Activated naive CD8-positive, alpha-beta T cell treated with anti-CD3 and anti-CD28 coated beads, Interleukin-2, amount 10 ng/mL, durations not matched to agents 7 days and 5 days (primary cell): ENCODE measurements around the gene CLTC. TPM values are rescaled to one million over a fixed set of nuclear protein-coding genes. Genes with fewer than 3 reads are reported as not detected.

Source experiments
- ATAC-seq: fragments of 150-1000 bp; cut with Tn5 transposase; one replicate; pipeline ENCODE4 v1.10.0; 2021; ENCODE audit warnings: low read depth, moderate library complexity
- POLR2A ChIA-PET: fragments of 350-600 bp; sonication (Branson Sonifier 250); formaldehyde crosslinking; loops from one replicate; lab custom pipeline; 2021; ENCODE audit warnings: antibody characterized with exemption; lab: Charles Lee
- DNase-seq: peaks from one replicate; pipeline ENCODE4 v3.0.0; 2021
- H3K27ac Mint-ChIP-seq: one replicate; pipeline ENCODE4 v1.8.0; 2022; ENCODE audit warnings: mild to moderate bottlenecking, mixed read lengths
- H3K27me3 Mint-ChIP-seq: one replicate; pipeline ENCODE4 v1.8.0; 2022; ENCODE audit warnings: mild to moderate bottlenecking, moderate library complexity, mixed read lengths
- H3K36me3 Mint-ChIP-seq: one replicate; pipeline ENCODE4 v1.8.0; 2021; ENCODE audit warnings: mild to moderate bottlenecking, mixed read lengths
- H3K4me1 Mint-ChIP-seq: one replicate; pipeline ENCODE4 v1.8.0; 2021; ENCODE audit warnings: mixed read lengths
- H3K4me3 Mint-ChIP-seq: one replicate; pipeline ENCODE4 v1.8.0; 2022; ENCODE audit warnings: mild to moderate bottlenecking, moderate library complexity, mixed read lengths
- H3K9me3 Mint-ChIP-seq: one replicate; pipeline ENCODE4 v1.8.0; 2021; ENCODE audit warnings: mixed read lengths
- total RNA-seq, 2 experiments: library from RNA; stranded (reverse); gene quantifications; one replicate each; pipeline ENCODE4 v1.2.3, GENCODE V29; 2021

The CLTC gene
- total RNA-seq, 2 experiments from 2014 or later, result 115 to 117 TPM

DNA sequence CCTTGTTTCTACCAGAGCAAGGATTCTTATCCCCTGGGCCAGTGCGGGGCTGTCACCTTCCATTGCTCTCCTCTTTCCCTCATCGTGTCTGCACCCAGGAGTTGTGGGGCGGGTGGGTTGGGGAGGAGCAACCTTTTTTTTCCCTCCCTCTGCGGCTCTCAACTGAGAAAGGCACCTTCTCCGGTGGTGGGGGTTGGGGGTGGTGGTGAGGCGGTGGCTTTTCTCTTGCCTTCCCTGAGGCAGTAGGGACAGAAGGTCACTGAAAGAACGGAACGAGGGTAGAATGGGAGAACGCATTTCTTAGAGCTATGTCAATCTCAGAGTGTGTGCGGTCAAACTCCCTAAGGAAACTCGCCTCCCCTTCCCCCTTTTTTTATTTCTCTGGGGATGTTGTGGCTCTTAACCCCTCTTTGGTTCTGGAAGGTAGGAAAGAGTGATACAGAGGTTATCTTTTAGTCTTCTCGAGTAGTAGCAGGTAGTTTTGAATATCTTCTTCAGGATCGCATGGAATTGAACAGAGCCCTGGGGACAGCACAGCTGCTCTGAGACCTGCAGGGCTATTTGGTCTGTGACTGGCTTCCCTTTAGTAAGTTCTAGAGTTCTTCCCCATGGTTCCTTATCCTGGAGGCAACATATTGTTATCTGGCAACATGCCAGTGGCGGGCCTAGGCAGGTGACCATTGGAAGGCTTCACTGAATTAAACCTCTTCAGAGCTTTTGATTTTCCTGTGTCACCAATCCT is 994 bp downstream of the CLTC start:
- Mint-ChIP-seq H3K27ac (peak overlapping the region; percentile 99), H3K27me3 (no peaks in the 10 kb centered on the region), H3K36me3 (peaks cover 13% of the 10 kb centered on the region), H3K9me3 (no peaks in the 10 kb centered on the region), H3K4me1 (peaks cover 40% of the 10 kb centered on the region), H3K4me3 (peak overlapping the region; percentile 99)
- peak; percentile 2 for ATAC-seq
- peak; percentile 48 for DNase-seq
- POLR2A ChIA-PET, result interaction anchor here (0.6 to 2.2 kb wide), 7 partner anchors 19 to 273 kb away, joined by 3 to 20 read pairs (median 3); partner anchors contain the start of genes PTRH2 and VMP1

DNA sequence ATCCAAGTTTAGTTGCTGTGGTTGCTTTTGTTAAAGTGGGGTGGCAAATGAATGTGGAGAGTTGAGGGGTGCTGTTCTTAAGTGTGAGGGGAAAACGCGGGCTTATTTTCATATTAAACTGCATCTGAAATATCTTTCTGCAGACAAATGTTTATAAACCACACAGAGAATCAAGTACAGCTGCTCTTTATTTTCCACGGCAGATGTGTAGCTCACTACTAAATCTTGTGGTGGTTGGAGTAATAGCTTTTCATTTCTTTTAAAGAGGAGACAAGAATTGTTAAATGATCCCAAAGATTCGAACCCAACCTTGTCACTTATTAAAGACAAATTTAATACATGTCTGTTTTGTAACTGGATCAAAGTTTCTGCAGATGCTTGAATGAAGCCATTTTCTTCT is 2.1 kb downstream of the CLTC start:
- POLR2A ChIA-PET, result interaction anchor here (1.0 kb wide), 1 partner anchor 56 kb away, joined by 3 read pairs; the partner anchor contains the start of gene DHX40
- no peak for DNase-seq
- H3K4me3 Mint-ChIP-seq, result peak overlapping the region; percentile 99
- ATAC-seq, result no peak
- H3K9me3 Mint-ChIP-seq, result no peaks in the 10 kb centered on the region
- H3K4me1 Mint-ChIP-seq, result peaks cover 43% of the 10 kb centered on the region
- no peaks in the 10 kb centered on the region for H3K27me3 Mint-ChIP-seq
- H3K27ac Mint-ChIP-seq, result no peak overlapping the region
- peaks cover 13% of the 10 kb centered on the region for H3K36me3 Mint-ChIP-seq

DNA sequence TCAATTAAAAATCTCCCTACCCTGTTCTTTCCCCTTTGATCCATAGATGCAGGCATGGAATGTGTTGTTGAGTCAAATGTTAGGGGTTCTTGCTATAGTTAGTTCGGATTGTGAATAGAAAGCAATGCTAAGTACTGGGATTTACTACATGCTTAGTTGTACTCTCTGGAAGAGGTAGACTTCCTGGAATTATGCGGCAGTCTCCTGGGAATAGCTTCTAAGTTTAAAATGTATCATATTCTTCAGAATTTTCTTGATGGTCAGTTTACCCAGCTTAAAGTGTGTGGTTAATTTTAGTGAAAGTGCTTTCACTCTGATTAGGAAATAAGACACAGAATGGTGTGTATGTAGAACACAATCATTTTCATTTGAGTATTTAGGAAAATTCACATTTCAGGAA is 3.5 kb downstream of the CLTC start:
- no peaks in the 10 kb centered on the region for H3K9me3 Mint-ChIP-seq
- H3K27me3 Mint-ChIP-seq, result no peaks in the 10 kb centered on the region
- H3K4me1 Mint-ChIP-seq, result peaks cover 36% of the 10 kb centered on the region
- no peak for ATAC-seq
- DNase-seq, result no peak
- POLR2A ChIA-PET, result interaction anchor here (0.8 kb wide), 1 partner anchor 14 kb away, joined by 3 read pairs; no protein-coding TSS in a partner anchor
- H3K27ac Mint-ChIP-seq, result no peak overlapping the region
- peaks cover 15% of the 10 kb centered on the region for H3K36me3 Mint-ChIP-seq
- H3K4me3 Mint-ChIP-seq, result no peak overlapping the region

DNA sequence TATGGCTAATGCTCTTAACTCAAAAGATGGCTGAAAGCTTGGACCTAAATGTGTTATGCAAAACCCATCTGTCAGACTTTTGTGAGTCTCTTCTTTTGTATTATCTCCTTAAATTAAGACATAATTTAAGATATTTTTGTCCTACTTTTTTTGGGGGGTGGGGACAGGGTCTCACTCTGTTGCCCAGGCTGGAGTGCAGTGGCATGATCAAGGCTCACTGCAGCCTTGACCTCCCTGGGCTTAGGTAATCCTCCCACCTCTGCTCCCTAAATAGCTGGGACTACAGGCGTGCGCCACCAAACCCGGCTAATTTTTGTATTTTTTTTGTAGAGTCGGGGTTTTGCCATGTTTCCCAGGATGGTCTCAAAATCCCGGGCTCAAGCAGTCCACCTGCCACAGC is 7.1 kb downstream of the CLTC start:
- Mint-ChIP-seq H3K27ac (no peak overlapping the region), H3K27me3 (no peaks in the 10 kb centered on the region), H3K36me3 (peaks cover 33% of the 10 kb centered on the region), H3K4me3 (no peak overlapping the region), H3K4me1 (peaks cover 36% of the 10 kb centered on the region), H3K9me3 (no peaks in the 10 kb centered on the region)
- POLR2A ChIA-PET, result no interaction called here
- DNase-seq (no peak), ATAC-seq (no peak)

DNA sequence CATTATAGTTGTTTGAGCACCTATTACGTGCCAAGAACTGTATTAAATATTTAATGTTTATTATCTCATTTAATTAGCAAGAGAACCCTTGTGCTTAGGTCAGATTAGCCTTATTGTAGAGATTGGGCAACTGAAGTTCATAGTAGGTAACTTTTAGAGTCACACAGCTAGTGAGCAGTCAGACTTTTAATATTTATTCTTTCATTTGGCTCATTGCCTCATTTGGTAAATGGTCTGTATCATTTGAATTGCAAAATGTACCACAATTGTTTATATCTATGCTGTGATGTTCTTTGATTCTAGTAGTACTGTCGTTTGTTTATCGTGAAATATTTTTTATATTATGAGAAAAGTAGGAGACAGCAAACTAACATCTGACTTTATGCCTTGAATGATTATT is 7.6 kb downstream of the CLTC start:
- H3K4me1 Mint-ChIP-seq, result peaks cover 35% of the 10 kb centered on the region
- POLR2A ChIA-PET, result interaction anchor here (0.5 kb wide), 1 partner anchor 14 kb away, joined by 3 read pairs; no protein-coding TSS in a partner anchor
- peaks cover 32% of the 10 kb centered on the region for H3K36me3 Mint-ChIP-seq
- no peak overlapping the region for H3K27ac Mint-ChIP-seq
- H3K4me3 Mint-ChIP-seq, result no peak overlapping the region
- DNase-seq (no peak), ATAC-seq (no peak)
- H3K27me3 Mint-ChIP-seq, result no peaks in the 10 kb centered on the region
- no peaks in the 10 kb centered on the region for H3K9me3 Mint-ChIP-seq

DNA sequence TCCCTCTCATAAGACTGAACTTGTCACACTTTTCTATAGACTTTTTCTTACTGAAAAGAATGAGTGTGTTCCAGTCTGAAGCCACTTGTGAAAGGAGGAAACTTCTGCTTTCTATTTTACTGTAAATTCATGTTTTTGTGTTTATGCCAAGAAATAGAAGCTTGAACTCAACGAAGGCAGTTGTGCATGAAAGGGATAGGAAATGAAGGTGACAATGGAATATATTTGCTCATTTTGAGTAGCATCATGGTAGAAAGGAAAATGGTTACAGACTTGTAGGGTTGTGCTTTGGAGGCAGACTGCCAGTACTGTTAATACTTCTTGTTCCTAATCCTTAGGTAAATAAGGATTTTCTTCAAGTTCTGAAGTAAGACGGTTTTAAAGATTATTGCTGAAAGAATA is 8.1 kb downstream of the CLTC start:
- POLR2A ChIA-PET, result interaction anchor here (0.5 kb wide), 1 partner anchor 13 kb away, joined by 3 read pairs; no protein-coding TSS in a partner anchor
- Mint-ChIP-seq H3K27ac (no peak overlapping the region), H3K4me1 (peaks cover 33% of the 10 kb centered on the region), H3K27me3 (no peaks in the 10 kb centered on the region), H3K4me3 (no peak overlapping the region), H3K9me3 (no peaks in the 10 kb centered on the region), H3K36me3 (peaks cover 31% of the 10 kb centered on the region)
- ATAC-seq (no peak), DNase-seq (no peak)

DNA sequence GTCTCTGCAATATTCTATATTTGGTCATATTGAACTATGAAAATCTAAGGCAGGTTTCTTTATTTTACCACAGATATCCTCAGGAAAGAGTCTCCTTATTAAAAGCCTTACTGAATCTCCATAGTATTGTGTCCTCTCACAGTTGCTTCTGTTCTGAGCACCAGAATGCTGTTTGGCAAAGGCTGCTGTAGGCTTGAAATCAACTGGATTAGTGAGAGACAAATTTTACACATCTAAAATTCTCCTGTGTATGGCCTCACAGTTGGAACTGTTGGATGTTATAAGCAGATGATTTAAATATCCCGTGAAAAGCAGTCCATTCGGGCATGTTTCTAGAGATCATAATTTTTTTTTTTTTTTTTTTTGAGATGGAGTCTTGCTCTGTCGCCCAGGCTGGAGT is 9.5 kb downstream of the CLTC start:
- ATAC-seq (no peak), DNase-seq (no peak)
- peaks cover 28% of the 10 kb centered on the region for H3K36me3 Mint-ChIP-seq
- H3K27me3 Mint-ChIP-seq, result no peaks in the 10 kb centered on the region
- H3K4me1 Mint-ChIP-seq, result peaks cover 34% of the 10 kb centered on the region
- H3K9me3 Mint-ChIP-seq, result no peaks in the 10 kb centered on the region
- no peak overlapping the region for H3K4me3 Mint-ChIP-seq
- no peak overlapping the region for H3K27ac Mint-ChIP-seq
- POLR2A ChIA-PET, result no interaction called here

DNA sequence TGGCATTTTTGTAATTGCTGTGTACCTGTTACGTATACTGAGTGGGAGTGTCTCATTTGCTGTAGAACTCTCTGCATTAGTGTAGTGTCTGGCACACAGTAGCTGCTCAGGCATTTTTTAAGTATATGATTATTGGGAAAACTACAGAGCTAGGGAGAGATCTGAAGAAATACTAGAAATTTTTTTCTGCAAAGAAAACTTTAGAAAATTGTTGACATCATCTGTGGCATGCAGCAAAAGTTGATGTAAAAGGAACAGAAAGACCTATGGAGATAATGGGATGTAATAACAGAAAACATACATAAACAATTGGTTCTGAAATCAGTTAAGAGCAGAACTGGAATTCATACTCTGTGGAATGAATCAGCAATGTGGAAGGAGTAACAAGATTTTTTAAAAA is 11.6 kb downstream of the CLTC start:
- Mint-ChIP-seq H3K27me3 (no peaks in the 10 kb centered on the region), H3K27ac (no peak overlapping the region), H3K4me3 (no peak overlapping the region), H3K36me3 (peaks cover 25% of the 10 kb centered on the region), H3K9me3 (no peaks in the 10 kb centered on the region), H3K4me1 (peaks cover 38% of the 10 kb centered on the region)
- ATAC-seq (no peak), DNase-seq (no peak)
- POLR2A ChIA-PET, result no interaction called here

DNA sequence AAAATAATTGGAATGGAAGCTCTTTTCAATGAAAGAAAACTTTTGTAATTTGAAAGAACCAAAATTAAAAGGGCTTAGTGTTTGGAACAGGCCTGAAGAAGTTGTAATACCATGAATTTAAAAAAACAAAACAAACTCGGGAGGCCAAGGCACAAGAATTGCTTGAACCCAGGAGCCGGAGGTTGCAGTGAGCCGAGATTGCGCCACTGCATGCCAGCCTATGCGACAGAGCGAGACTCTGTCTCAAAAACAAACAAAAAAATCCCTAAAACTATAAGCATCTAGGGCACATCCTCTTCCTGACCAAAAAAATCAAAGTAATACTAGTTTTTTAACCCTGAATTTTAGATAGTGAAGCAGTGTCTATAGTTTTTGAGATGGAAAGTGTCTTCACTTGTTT is 12.7 kb downstream of the CLTC start:
- Mint-ChIP-seq H3K27ac (no peak overlapping the region), H3K4me3 (no peak overlapping the region), H3K4me1 (peaks cover 38% of the 10 kb centered on the region), H3K27me3 (no peaks in the 10 kb centered on the region), H3K9me3 (no peaks in the 10 kb centered on the region), H3K36me3 (peaks cover 25% of the 10 kb centered on the region)
- POLR2A ChIA-PET, result interaction anchor here (0.7 kb wide), 2 partner anchors 18 to 322 kb away, joined by 3 to 6 read pairs; no protein-coding TSS in a partner anchor
- ATAC-seq (no peak), DNase-seq (no peak)

DNA sequence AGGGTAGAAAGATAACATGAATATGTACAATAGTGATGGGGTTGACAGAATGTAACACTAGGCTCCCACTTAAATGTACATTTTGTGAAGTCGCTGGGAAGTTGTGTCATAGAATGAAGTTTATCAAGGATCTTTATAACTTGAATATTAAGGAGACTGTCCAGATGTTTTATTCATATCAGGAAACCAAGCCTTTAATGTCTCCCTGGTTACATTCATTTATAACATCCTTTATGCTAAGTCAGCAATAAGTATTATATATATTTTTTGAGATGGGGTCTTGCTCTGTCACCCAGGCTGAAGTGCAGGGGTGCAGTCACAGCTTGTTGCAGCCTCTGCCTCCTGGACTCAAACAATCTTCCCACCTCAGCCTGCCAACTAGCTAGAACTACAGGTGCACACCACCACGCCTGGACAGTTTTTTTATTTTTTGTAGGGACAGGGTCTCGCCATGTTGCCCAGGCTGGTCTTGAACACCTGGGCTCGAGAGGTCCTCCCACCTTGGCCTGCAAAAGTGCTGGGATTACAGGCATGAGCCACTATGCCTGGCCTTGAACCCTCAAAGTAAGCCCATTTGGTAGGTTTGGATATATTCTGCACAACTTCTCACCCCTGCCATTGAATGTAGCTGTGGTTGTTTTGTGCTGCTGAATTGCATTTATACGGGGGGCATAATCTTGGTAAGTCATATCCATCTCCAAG is 14.1 kb downstream of the CLTC start:
- H3K36me3 Mint-ChIP-seq, result peaks cover 20% of the 10 kb centered on the region
- H3K4me3 Mint-ChIP-seq, result no peak overlapping the region
- no peak for ATAC-seq
- peaks cover 30% of the 10 kb centered on the region for H3K4me1 Mint-ChIP-seq
- H3K27me3 Mint-ChIP-seq, result no peaks in the 10 kb centered on the region
- peak overlapping the region; percentile 16 for H3K27ac Mint-ChIP-seq
- POLR2A ChIA-PET, result interaction anchor here (0.6 to 0.9 kb wide), 2 partner anchors 14 to 210 kb away, joined by 3 to 4 read pairs; partner anchors contain the start of gene CLTC
- H3K9me3 Mint-ChIP-seq, result no peaks in the 10 kb centered on the region
- no peak for DNase-seq

DNA sequence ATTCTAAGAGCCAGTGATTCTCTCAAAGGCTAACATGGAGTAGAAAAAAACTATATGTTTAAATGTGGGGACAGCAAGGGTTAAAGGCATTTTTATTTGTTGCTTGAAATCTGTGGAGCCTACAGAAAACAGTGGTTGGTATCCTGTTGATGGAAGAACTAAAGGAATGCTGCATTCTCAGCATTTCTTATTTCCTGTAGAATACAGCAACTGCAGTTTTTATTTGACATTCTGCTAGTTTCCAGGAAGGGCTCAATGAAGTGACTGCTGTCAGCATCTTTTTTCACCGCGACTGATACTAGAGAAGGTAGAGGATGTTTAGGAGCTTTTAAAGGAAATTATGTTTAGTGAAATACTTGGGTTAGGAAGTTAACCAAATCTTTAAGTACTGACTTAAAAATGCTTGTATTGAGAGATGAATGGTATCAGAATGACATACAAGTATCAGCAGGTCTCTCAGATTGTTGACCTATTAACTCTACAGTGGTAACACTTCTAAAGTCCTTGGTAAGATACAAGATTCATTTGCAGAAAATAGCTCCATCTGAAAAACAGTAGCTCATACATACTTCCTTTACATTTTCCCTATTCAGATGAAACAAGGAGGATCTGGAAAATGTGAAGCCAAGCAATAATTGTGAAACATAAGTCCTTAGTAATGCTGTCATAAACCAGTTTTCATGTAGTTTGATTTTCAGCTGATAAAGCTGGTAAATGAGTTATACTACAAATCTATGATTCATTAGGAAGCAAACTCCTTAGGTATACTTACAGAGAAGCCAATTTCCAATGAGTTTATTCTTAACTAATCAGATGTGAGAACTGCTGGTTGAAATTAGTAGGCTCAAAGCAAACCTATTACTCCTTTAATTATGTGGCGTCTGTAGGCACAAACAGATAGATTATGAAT is 15.2 kb downstream of the CLTC start:
- DNase-seq, result no peak
- no peak overlapping the region for H3K27ac Mint-ChIP-seq

DNA sequence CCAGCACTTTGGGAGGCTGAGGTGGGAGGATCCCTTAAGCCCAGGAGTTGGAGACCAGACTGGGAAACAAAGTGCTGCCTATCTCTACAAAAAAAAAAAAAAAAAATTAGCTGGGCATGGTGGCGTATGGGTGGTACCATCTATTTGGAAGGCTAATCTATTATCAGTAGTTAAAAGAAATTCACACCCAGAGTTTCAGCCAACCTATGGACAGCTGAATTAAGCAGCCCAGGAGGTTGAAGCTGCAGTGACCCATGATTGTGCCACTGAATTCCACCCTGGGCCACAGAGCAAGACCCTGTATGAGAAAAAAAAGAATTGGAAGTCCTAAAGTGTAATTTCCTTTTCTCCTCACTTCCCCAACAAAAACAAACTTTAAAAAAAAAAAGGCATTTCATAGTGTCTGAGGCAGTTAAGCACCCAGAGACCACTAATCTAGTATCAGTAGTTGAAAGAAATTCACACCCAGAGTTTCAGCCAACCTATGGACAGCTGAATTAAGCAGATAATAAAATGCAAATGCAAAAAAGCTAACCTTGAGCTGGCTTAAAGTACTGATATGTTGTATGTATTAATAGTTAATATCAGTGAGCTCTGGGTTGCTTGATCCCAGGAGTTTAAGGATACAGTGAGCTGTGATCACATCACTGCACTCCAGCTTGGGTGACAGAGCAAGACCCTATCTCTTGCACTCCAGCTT is 18.1 kb downstream of the CLTC start:
- Mint-ChIP-seq H3K36me3 (peaks cover 5% of the 10 kb centered on the region), H3K27ac (no peak overlapping the region), H3K27me3 (no peaks in the 10 kb centered on the region), H3K4me3 (no peak overlapping the region), H3K4me1 (peaks cover 43% of the 10 kb centered on the region), H3K9me3 (no peaks in the 10 kb centered on the region)
- no peak for ATAC-seq
- POLR2A ChIA-PET, result interaction anchor here (0.6 to 1.5 kb wide), 4 partner anchors 15 to 88 kb away, joined by 3 to 4 read pairs (median 4); partner anchors contain the start of gene CLTC
- no peak for DNase-seq

More for the DNA sequence above, 15.2 kb downstream of the CLTC start:
- Mint-ChIP-seq H3K27me3 (no peaks in the 10 kb centered on the region), H3K9me3 (no peaks in the 10 kb centered on the region), H3K36me3 (peaks cover 16% of the 10 kb centered on the region), H3K4me3 (no peak overlapping the region), H3K4me1 (peaks cover 28% of the 10 kb centered on the region)
- ATAC-seq, result no peak
- POLR2A ChIA-PET, result interaction anchor here (0.5 to 0.9 kb wide), 3 partner anchors 15 to 209 kb away, joined by 3 to 4 read pairs (median 3); partner anchors contain the start of gene CLTC
